GM21515 (cell line): ENCODE data around the gene B4GALT1.
A peak's percentile ranks its signal among the peaks of the same experiment; 100 is the strongest.
"Not testable (repeated sequence)": the region's sequence is repeated elsewhere in the genome, so short reads cannot be mapped to it uniquely, and the experiment has no call there.

ENCODE experiments used
- ATAC-seq: cut with Tn5 transposase; IDR thresholded peaks from one replicate; pipeline ENCODE4 v1.9.1; 2021; ENCODE audit not compliant: unreplicated experiment

Gene B4GALT1

GRCh38 chr9:33185406-33185805 is 18.3 kb upstream of the B4GALT1 start:
- no peak for ATAC-seq

- ATAC-seq, result no peak
These were observed 17.8 kb upstream of the B4GALT1 start for GRCh38 chr9:33184963-33185362.

- no peak for ATAC-seq
These were observed 15.4 kb upstream of the B4GALT1 start for GRCh38 chr9:33182519-33182918.

GRCh38 chr9:33180526-33181184 is 13.5 kb upstream of the B4GALT1 start:
- no peak for ATAC-seq

- ATAC-seq, result no peak
These were observed 12.0 kb upstream of the B4GALT1 start for GRCh38 chr9:33178972-33179697.

GRCh38 chr9:33177639-33178038 is 10.5 kb upstream of the B4GALT1 start:
- peak; percentile 78 for ATAC-seq

GRCh38 chr9:33177086-33177485 is 9.9 kb upstream of the B4GALT1 start:
- no peak for ATAC-seq

GRCh38 chr9:33175649-33176325 is 8.7 kb upstream of the B4GALT1 start:
- no peak for ATAC-seq

GRCh38 chr9:33172256-33173238 is 5.4 kb upstream of the B4GALT1 start:
- no peak for ATAC-seq

GRCh38 chr9:33170464-33171415 is 3.6 kb upstream of the B4GALT1 start:
- no peak for ATAC-seq

- ATAC-seq, result no peak
These were observed 1.9 kb upstream of the B4GALT1 start for GRCh38 chr9:33168941-33169544.

GRCh38 chr9:33167972-33168461 is 881 bp upstream of the B4GALT1 start:
- ATAC-seq, result no peak

- peak; percentile 1 for ATAC-seq
These were observed 679 bp downstream of the B4GALT1 start for GRCh38 chr9:33166231-33167083.

- ATAC-seq, result no peak
These were observed 1.6 kb downstream of the B4GALT1 start for GRCh38 chr9:33165263-33166151.

GRCh38 chr9:33164921-33165262 is 2.2 kb downstream of the B4GALT1 start:
- ATAC-seq, result not testable (repeated sequence)

- peak; percentile 25 for ATAC-seq
These were observed 2.9 kb downstream of the B4GALT1 start for GRCh38 chr9:33164138-33164809.
